GM19463 (cell line): ENCODE measurements around the gene HOXD13.
A peak's percentile ranks its signal among the peaks of the same experiment; 100 is the strongest.

ENCODE experiments used
- ATAC-seq: cut with Tn5 transposase; IDR thresholded peaks from one replicate; pipeline ENCODE4 v1.9.1; 2021; ENCODE audit warnings: mild to moderate bottlenecking, moderate library complexity; ENCODE audit not compliant: unreplicated experiment

HOXD13 gene

GRCh38 chr2:176092270-176093144 is at the start of gene HOXD13:
TSS of gene HOXD13 (plus strand) at chr2:176092721. CDS start at chr2:176092891, 170 bp downstream.
- no peak for ATAC-seq

- no peak for ATAC-seq
Observed at GRCh38 chr2:176056406-176056805, 36.1 kb upstream of the HOXD13 start.

- peak; percentile 51 for ATAC-seq
Observed at GRCh38 chr2:176063958-176064357, 28.6 kb upstream of the HOXD13 start.

- ATAC-seq: no peak
Observed at GRCh38 chr2:176066645-176067588, 25.6 kb upstream of the HOXD13 start.

GRCh38 chr2:176067589-176068418 is 24.7 kb upstream of the HOXD13 start:
- ATAC-seq: no peak

GRCh38 chr2:176068419-176068832 is 24.1 kb upstream of the HOXD13 start:
- ATAC-seq: no peak

GRCh38 chr2:176071330-176072291 is 20.9 kb upstream of the HOXD13 start:
- ATAC-seq: no peak

GRCh38 chr2:176072292-176072669 is 20.2 kb upstream of the HOXD13 start:
- ATAC-seq: no peak

- no peak for ATAC-seq
Observed at GRCh38 chr2:176072951-176073904, 19.3 kb upstream of the HOXD13 start.

- no peak for ATAC-seq
Observed at GRCh38 chr2:176074919-176075425, 17.5 kb upstream of the HOXD13 start.

- no peak for ATAC-seq
Observed at GRCh38 chr2:176075481-176075880, 17.0 kb upstream of the HOXD13 start.

GRCh38 chr2:176076063-176076462 is 16.5 kb upstream of the HOXD13 start:
- no peak for ATAC-seq

- ATAC-seq: no peak
Observed at GRCh38 chr2:176076796-176077195, 15.7 kb upstream of the HOXD13 start.

GRCh38 chr2:176078541-176079284 is 13.8 kb upstream of the HOXD13 start:
- no peak for ATAC-seq

- no peak for ATAC-seq
Observed at GRCh38 chr2:176079285-176079830, 13.2 kb upstream of the HOXD13 start.

GRCh38 chr2:176079831-176080539 is 12.5 kb upstream of the HOXD13 start:
- no peak for ATAC-seq
